CD4-positive, alpha-beta T cell treated with Interleukin-12 subunit alpha and Interleukin-12 subunit beta, for 1 hour (primary cell): ENCODE data around the gene PGLYRP1.

ENCODE experiments used
- DNase-seq: peaks from one replicate; pipeline ENCODE4 v3.0.0-alpha.2; 2020

PGLYRP1 gene, protein sequence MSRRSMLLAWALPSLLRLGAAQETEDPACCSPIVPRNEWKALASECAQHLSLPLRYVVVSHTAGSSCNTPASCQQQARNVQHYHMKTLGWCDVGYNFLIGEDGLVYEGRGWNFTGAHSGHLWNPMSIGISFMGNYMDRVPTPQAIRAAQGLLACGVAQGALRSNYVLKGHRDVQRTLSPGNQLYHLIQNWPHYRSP

GRCh38 chr19:46022431-46023310 lies at the start of gene PGLYRP1:
Gene PGLYRP1 (minus strand): TSS chr19:46023053. CDS start chr19:46023021, 32 bp downstream.
- no peak for DNase-seq

- no peak for DNase-seq
Measured at GRCh38 chr19:46069806-46070341, 47.0 kb upstream of the PGLYRP1 start.

DNA sequence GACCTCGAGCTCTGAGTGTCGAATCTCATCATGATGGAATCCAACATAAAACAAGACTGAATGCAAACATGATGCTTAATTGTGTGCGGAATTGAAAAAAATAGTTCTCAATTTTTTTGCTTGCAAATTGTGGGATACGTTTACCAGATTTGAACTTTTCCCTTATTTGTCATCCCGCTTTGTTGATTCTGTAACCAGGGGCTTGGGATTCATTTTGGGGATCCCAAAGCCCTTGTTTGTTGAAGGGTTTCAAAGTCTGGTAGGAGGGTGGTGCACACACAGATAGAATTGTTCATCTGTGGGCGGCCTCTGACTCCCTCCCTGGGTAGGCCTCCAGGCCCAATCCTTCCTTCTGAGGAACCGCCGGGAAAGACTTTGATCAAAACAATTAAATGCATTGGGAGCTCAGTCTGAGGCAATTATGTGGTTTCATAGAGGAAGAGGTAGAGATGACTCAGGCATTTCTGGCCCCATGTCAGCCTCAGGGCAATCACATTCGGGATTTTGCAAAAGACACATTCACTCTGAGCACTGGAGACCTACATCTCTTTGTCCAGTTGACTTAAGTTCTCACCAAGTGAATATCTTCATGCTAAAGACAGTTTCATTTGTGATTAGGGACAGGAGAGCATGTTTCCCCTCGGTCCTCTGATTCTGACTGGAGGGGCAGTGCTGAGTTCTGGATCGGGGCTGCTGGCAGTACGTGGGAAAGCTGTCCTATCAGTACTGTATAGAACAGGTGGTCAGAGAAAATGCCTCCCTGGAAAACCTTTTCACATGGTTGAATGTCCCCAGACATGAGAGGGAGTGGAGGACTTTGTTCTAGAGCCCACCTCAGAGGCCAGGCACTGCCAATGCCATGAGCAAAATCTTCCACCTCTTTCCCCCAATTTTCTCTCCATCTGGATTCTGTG lies 45.7 kb upstream of the PGLYRP1 start:
- DNase-seq, result no peak

DNA sequence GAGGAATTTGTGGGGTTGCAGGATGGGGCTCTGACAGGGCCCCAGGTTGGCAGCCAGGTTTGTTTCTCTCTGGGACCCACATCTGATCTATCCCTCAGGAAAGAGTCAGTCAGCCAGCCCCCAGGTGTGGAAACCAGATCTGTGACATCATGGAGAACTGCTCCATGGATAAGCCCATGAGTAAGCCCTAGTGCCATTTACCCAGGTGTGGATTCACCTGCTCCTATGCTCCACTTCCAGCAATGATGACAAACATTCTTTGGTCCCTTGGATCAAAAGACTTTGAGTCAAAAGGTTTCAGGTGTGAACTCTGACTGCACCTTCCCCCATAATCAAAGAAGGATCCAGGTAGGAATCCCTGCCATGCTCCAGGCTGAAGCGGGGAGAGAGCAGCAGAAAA lies 44.8 kb upstream of the PGLYRP1 start:
- DNase-seq, result no peak

GRCh38 chr19:46066471-46066870 lies 43.6 kb upstream of the PGLYRP1 start:
- no peak for DNase-seq

DNA sequence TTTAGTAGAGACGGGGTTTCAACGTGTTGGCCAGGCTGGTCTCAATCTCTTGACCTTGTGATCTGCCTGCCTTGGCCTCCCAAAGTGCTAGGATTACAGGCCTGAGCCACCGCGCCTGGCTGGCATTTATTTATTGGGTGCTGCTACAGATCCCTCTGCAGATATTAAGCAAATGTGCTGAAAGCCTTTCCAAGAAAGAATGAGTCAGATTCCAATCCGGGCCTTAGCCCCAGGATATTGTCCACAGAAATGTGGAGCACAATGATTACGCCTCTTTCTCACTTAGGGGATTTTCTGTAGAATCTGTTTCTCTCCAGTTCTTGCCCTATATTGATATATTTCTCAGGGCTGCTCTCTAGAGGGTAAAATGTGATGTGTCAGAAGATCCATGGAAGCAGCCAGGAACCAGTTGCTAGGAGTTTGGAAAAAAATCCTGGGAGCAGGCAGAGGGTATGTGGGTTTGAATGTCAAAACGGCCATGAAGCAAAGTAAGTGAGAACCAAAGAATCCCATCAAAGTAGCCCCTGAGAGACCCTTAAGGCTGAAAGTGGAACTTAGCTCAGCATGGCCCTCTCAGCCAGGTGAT lies 42.7 kb upstream of the PGLYRP1 start:
- no peak for DNase-seq

GRCh38 chr19:46063201-46063600 lies 40.3 kb upstream of the PGLYRP1 start:
- no peak for DNase-seq

DNA sequence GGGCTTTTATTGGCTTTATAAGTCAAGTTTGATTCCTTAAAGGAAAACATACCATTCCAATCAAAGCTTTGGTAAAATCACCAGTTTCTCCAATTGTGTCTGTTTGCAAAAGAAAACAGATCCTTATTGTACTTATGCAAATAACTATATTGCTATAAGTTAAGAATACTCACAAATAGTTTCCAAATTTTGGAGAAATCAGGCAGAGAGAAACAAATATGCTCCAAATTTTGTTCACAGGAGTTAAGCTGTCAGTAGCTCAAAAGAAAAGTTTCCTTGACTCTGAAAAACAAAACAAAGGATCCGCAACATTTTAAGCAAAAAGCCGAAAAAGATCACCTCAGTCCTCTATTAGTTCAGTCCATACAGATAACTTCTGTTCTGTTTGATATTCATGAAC lies 37.2 kb upstream of the PGLYRP1 start:
- no peak for DNase-seq

GRCh38 chr19:46058778-46059177 lies 35.9 kb upstream of the PGLYRP1 start:
- no peak for DNase-seq

DNA sequence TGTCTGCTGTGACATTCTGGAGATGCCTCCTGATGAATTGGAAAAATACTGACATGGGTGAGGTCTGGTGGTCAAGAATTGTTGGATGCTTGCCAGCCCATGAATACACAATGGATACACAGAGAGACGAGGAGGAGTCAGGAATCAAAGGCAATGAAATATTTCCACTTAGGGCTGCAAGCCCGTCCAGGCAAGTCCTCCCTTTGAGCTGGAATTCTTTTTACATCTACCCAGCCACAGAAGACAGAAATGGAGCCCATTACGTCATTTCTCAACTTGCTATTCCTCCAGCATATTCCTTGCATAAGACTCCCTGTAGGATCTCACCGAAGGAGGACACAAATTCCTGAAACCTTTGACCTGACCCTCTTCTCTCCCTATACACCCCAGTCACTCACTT lies 33.7 kb upstream of the PGLYRP1 start:
- DNase-seq, result no peak

DNA sequence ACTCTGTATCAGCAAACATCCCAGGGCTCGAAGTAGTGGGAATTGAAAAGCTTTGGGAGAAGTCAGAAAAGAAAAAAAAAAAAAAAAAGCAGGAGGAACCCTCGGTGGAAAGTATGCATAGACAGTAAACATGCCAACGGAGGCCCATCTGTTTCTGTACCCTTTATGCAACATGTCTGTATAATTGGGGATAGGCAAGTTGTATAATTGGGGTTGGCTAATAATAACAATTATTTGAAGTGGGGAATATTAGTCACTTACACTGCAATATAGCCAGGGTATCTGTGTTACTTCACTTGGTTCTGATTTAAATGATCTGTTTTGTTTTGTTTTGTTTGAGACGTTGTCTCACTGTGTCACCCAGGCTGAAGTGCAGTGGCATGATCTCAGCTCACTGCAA lies 30.0 kb upstream of the PGLYRP1 start:
- no peak for DNase-seq

DNA sequence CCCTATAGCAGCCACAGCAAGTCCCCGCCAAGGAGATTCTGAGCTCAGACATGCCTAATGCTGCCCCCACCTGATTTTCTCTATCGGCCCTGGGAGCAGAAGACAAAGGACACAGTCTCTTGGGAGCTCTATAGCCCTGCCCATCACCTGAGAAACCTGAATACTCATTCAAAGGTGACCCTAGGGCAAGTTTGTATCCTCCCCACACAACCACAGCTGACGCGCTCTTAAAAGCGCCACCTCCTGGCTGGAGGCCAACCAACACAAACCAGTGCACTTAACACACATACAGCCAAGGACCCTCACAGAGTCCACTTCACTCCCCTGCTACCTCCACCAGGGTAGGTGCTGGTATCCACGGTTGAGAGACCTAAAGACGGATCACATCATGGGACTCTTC lies 26.7 kb upstream of the PGLYRP1 start:
- DNase-seq, result no peak

GRCh38 chr19:46043519-46043918 lies 20.7 kb upstream of the PGLYRP1 start:
- DNase-seq, result no peak

DNA sequence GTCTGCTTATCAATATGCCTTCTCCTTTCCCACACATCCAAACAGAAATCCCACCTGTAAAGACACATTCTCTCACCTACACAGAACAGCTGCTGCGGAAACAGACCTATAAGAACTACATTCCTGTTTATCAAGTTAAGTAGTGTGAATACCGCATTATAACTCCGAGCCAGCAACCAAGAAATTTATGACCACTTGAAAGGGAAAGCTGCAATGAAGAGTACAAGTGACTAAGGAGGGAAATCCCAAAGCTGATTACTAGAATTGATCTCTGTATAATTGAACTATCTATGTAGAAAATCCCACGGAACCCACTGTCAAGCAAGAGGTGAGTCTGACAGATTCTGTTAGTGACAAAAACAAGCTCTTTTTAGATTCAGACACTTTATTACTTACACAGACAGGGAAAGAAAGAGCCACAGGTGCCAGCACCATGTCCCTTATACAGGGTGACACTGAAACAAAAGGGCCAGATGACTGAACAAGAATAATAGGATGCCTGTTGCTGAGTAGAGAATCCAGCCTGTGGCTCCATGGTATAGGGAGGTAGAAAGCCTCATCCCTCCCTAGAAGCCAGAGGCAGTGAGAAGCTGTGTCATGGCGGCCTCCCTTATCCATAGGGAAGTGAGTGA lies 19.5 kb upstream of the PGLYRP1 start:
- no peak for DNase-seq

GRCh38 chr19:46040952-46041500 lies 18.2 kb upstream of the PGLYRP1 start, which contains the start of gene IGFL4:
Gene IGFL4 (minus strand): TSS chr19:46041002. CDS start chr19:46040962, 40 bp downstream.
- DNase-seq, result no peak

DNA sequence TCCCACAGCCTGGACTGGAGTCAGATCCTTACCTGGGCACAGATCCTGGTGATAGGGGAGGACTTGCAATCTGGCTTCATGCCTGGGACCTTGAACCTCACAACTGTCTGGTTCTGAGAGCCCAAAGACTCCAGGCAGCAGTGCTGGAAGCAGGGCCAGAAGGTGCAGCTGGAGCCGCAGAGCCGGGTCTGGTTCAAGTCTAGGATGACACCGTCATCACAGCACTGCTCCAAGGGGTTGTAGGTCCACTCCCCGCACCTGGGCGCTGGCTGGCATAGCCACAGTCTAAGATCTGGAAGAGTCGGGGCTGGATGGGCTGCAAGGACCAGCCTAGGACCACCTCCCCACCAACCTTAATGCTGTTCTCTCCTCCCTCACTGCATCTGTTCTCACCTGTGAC lies 17.3 kb upstream of the PGLYRP1 start:
- DNase-seq, result no peak

DNA sequence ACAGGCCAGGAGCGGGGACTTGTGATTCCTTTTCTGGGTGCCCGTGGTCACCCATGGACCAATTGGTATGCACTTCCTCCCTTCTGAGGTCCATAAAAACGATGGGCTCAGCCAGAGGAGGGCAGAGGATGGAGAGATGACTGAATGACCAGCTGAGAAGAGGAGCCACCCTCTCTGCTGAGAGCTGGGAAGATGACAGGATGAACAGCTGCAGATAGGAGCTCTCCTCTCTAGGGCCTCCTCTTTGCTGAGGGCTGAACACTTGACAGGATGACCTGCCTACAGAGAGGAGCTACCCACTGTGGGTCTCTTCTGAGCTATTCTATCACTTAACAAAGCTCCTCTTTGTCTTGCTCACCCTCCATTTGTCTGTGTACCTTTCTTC lies 13.9 kb upstream of the PGLYRP1 start:
- no peak for DNase-seq

DNA sequence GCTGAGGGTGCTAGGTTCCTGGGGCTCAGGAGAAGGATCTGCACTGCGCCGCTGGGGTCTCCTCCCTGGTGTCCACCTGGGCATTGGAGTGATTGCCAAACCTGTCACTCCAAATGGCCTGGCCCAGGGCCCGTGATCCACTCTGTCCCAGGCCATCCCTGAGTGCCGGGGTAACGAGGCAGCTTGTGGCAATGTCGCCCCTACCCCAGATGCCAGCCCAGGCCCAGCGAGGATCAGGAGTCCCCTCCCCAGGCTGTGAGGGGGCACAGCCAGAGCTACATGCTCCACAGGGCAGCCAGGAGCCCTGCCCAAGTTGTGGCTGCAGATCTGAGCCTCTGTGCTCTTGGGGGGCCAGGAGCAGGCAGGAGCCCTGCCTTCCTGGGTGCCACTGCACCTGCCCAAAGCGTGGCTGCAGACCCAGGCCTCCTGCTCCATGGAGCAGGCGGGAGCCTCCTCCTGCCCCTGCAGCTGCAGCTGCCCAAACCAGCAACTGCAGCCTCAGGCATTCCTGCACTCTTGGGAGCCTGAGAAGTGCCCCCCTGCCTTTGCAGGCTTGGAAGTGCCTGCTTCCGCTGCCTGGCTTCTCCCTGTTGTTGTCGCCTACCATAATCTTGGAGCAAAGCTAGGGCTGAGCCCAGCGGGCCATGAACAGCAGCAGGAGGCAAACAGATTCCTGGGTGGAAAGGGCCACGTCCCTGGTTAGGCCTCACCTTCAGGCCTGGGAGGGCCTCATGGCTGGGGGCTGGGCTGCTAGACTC lies 13.3 kb upstream of the PGLYRP1 start:
- DNase-seq, result no peak

DNA sequence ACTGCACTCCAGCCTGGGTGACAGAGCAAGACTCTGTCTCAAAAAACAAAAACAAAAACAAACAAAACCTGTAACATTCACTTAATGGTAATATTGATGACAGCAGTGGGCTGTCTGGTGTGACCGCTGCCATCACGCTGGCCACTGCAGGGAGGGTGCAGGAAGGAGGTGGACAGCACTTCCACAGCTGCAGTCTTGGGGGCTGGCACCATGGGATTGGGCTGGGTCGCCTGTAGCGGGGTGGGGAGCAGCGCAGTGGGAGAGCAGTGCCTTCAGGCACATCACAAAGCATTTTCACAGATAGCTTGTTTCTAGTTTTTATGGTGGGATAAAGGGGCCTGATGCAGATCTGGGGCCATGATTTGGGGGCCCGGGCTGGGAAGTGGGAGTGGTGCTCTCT lies 12.7 kb upstream of the PGLYRP1 start:
- DNase-seq, result no peak

- no peak for DNase-seq
Measured at GRCh38 chr19:46033401-46033800, 10.5 kb upstream of the PGLYRP1 start.

GRCh38 chr19:46032597-46033025 lies 9.8 kb upstream of the PGLYRP1 start:
- DNase-seq, result no peak
